Measurements from ENCODE around the gene TBC1D24. TPM values are rescaled to one million over a fixed set of nuclear protein-coding genes. Genes with fewer than 3 reads are reported as not detected.

TBC1D24 gene
- polyA plus RNA-seq, 1 of the 3 experiments (the other 2 are of a cell fraction) = 6.7 TPM

DNA sequence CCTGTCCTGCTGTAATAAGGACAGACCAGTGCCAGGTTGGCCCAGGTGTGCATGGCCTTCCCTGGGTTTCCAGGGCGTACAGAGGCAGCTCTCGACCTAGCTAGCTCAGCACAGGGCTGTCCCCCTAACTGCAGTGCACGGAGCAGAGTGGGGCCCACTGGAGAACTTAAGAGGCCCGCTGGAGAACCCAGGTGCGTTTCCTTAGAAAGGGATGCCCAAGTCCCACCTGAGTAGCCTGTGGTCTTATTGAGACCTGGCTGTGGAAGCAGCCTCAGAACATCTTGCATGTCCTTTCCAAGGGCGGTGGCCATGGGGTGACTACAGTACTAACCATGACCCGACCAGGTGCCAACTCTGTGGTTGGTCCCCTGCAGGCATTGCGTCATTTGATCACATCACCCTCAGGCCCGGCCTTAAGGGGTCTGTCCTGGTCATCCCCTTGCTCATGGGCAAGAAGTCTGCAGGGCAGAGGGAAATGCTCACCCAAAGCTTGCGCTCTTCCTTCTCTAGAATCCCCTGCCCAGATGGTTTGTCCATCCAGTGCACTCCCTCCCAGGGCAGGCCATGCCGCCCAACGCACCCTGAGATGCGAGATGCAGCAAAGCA is 49.0 kb upstream of the TBC1D24 start:
- Histone ChIP-seq H3K4me2 (no peak overlapping the region), H4K20me1 (ENCODE audit: insufficient read depth) (0 out of 2 replicates have a peak, but pooled peaks cover 4% of the 10 kb centered on the region), H3K4me1 (ENCODE audit: control insufficient read depth in 1 of 2, insufficient read depth in 2 of 2, low read depth in 1 of 2, low read length in 1 of 2) (peaks cover 6 to 34% of the 10 kb centered on the region in 2 experiments), H3K27ac (ENCODE audit: low read depth in 2 of 2, low read length in 1 of 2) (no peak overlapping the region), H2AFZ (ENCODE audit: low read depth) (no peak overlapping the region), H3K27me3 (ENCODE audit: insufficient read depth) (no peaks in the 10 kb centered on the region), H3K4me3 (ENCODE audit: low read depth in 2 of 2, low read length in 1 of 2) (no peak overlapping the region), H3K79me2 (ENCODE audit: insufficient read depth) (peaks cover 16% of the 10 kb centered on the region), H3K9me2 (no peaks in the 10 kb centered on the region), H3F3A (replicated peaks; ENCODE audit: insufficient read depth) (no peaks in the 10 kb centered on the region), H3K9me3 (no peaks in the 10 kb centered on the region), H3K36me3 (replicated peaks in 1 of 2; ENCODE audit: control insufficient read depth in 1 of 2, insufficient read depth in 2 of 2, low read length in 1 of 2) (no peaks in the 10 kb centered on the region), H3K9ac (no peak overlapping the region)
- no peak for DNase-seq
- WGBS (ENCODE audit: low lambda C conversion rate) = 92% methylated on average over 6 of the region's 13 CpGs
- TF ChIP-seq FOXJ3 (CRISPR knock-in tag; IDR thresholded peaks at IDR 0.05) (no peak), MXI1 (IDR thresholded peaks at IDR 0.05; ENCODE audit: low read depth, low read length) (no peak)
- TF ChIP-seq, protein P1, sequence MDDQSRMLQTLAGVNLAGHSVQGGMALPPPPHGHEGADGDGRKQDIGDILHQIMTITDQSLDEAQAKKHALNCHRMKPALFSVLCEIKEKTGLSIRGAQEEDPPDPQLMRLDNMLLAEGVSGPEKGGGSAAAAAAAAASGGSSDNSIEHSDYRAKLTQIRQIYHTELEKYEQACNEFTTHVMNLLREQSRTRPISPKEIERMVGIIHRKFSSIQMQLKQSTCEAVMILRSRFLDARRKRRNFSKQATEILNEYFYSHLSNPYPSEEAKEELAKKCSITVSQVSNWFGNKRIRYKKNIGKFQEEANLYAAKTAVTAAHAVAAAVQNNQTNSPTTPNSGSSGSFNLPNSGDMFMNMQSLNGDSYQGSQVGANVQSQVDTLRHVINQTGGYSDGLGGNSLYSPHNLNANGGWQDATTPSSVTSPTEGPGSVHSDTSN (IDR thresholded peaks at IDR 0.05) = no peak
- POLR2A ChIA-PET = no interaction called here
- CTCF ChIA-PET = interaction anchor here (1.2 kb wide), 2 partner anchors 75 to 85 kb away, joined by 4 to 6 read pairs; partner anchors contain the start of gene ABCA3

DNA sequence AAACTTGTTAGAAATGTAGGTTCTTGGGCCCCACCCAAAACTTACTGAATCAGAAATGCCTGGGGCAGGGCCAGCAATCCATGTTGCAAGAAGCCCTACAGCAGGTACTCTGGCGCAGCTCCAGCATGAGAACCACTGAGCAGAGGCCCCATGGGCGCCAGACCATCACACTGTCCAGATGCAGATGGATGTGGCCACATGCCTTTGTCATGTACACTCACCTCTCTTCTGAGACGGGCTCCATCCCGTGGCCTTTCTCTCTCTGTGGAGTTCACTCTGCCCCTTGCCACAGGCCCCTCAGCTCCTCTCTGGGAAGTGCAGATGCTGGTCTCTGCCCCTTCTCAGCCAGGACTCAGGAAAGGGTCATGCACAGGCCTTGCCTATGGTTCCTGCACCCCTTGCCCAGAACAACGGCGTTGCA is 48.0 kb upstream of the TBC1D24 start:
- H3K9me3 ChIP-seq = no peaks in the 10 kb centered on the region
- peaks cover 10 to 35% of the 10 kb centered on the region in 2 experiments for H3K4me1 ChIP-seq (ENCODE audit: control insufficient read depth in 1 of 2, insufficient read depth in 2 of 2, low read depth in 1 of 2, low read length in 1 of 2)
- CTCF ChIA-PET = interaction anchor here (0.7 to 1.5 kb wide), 7 partner anchors 10 to 130 kb away, joined by 3 to 8 read pairs (median 4); partner anchors contain the start of genes ABCA3 and TEDC2
- H4K20me1 ChIP-seq (ENCODE audit: insufficient read depth) = peaks cover 8% of the 10 kb centered on the region; the same call in 1 of the 2 replicates
- no peaks in the 10 kb centered on the region for H3K27me3 ChIP-seq (ENCODE audit: insufficient read depth)
- no peak overlapping the region for H3K9ac ChIP-seq
- H3K4me3 ChIP-seq (ENCODE audit: low read depth in 2 of 2, low read length in 1 of 2) = no peak overlapping the region
- DNase-seq = no peak
- H3K36me3 ChIP-seq (replicated peaks in 1 of 2; ENCODE audit: control insufficient read depth in 1 of 2, insufficient read depth in 2 of 2, low read length in 1 of 2) = no peaks in the 10 kb centered on the region
- no peak overlapping the region for H2AFZ ChIP-seq (ENCODE audit: low read depth)
- H3K9me2 ChIP-seq = no peaks in the 10 kb centered on the region
- WGBS (ENCODE audit: low lambda C conversion rate) = 89% methylated on average over 5 of the region's 6 CpGs
- POLR2A ChIA-PET = interaction anchor here (2.1 kb wide), 1 partner anchor 87 kb away, joined by 7 read pairs; the partner anchor contains the start of gene ABCA3
- H3K27ac ChIP-seq (ENCODE audit: low read depth in 2 of 2, low read length in 1 of 2) = no peak overlapping the region
- TF ChIP-seq FOSL2 (IDR thresholded peaks at IDR 0.05; ENCODE audit: borderline replicate concordance, low read depth) (no peak), JUND (IDR thresholded peaks at IDR 0.05) (no peak), ELF1 (IDR thresholded peaks at IDR 0.05) (no peak)
- TF ChIP-seq, protein P2, sequence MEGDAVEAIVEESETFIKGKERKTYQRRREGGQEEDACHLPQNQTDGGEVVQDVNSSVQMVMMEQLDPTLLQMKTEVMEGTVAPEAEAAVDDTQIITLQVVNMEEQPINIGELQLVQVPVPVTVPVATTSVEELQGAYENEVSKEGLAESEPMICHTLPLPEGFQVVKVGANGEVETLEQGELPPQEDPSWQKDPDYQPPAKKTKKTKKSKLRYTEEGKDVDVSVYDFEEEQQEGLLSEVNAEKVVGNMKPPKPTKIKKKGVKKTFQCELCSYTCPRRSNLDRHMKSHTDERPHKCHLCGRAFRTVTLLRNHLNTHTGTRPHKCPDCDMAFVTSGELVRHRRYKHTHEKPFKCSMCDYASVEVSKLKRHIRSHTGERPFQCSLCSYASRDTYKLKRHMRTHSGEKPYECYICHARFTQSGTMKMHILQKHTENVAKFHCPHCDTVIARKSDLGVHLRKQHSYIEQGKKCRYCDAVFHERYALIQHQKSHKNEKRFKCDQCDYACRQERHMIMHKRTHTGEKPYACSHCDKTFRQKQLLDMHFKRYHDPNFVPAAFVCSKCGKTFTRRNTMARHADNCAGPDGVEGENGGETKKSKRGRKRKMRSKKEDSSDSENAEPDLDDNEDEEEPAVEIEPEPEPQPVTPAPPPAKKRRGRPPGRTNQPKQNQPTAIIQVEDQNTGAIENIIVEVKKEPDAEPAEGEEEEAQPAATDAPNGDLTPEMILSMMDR (IDR thresholded peaks at IDR 0.05) = no peak
- TF ChIP-seq, protein P3, sequence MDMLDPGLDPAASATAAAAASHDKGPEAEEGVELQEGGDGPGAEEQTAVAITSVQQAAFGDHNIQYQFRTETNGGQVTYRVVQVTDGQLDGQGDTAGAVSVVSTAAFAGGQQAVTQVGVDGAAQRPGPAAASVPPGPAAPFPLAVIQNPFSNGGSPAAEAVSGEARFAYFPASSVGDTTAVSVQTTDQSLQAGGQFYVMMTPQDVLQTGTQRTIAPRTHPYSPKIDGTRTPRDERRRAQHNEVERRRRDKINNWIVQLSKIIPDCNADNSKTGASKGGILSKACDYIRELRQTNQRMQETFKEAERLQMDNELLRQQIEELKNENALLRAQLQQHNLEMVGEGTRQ (IDR thresholded peaks at IDR 0.05; ENCODE audit: borderline replicate concordance, low read depth, low read length) = no peak
- H3F3A ChIP-seq (replicated peaks; ENCODE audit: insufficient read depth) = no peaks in the 10 kb centered on the region
- H3K4me2 ChIP-seq = no peak overlapping the region
- peaks cover 26% of the 10 kb centered on the region for H3K79me2 ChIP-seq (ENCODE audit: insufficient read depth)
